MM.1S (cell line): Measurements from ENCODE around the gene PDS5B.

Experiments used
- DNase-seq: peaks from one replicate; pipeline ENCODE4 v3.0.0-alpha.2; 2015
- H2AFZ ChIP-seq: fragments of 300-600 bp; sonication (generic); 2 replicates; pipeline ENCODE4 v1.6.0; 2016; ENCODE audit warnings: antibody characterized with exemption, low read length
- H3F3A ChIP-seq: fragments of 300-600 bp; sonication (generic); 2 replicates; pipeline ENCODE4 v1.6.1; 2016; ENCODE audit warnings: mild to moderate bottlenecking, antibody characterized with exemption, low read length, moderate library complexity, mixed read lengths; ENCODE audit not compliant: insufficient read depth
- H3K27ac ChIP-seq: fragments of 300-600 bp; sonication (generic); 2 replicates; pipeline ENCODE4 v1.5.1; 2016; ENCODE audit warnings: mild to moderate bottlenecking, low read length
- H3K27me3 ChIP-seq: fragments of 300-600 bp; sonication (generic); replicated peaks from 2 replicates; pipeline ENCODE4 v1.6.0; 2016; ENCODE audit warnings: low read length; ENCODE audit not compliant: insufficient read depth
- H3K36me3 ChIP-seq: fragments of 300-600 bp; sonication (generic); replicated peaks from 2 replicates; pipeline ENCODE4 v1.6.1; 2016; ENCODE audit warnings: mild to moderate bottlenecking, low read length, mixed read lengths; ENCODE audit not compliant: insufficient read depth
- H3K4me1 ChIP-seq: fragments of 300-600 bp; sonication (generic); 2 replicates; pipeline ENCODE4 v1.6.1; 2016; ENCODE audit warnings: low read length, mixed read lengths
- H3K4me2 ChIP-seq: fragments of 300-600 bp; sonication (generic); 2 replicates; pipeline ENCODE4 v1.6.0; 2016; ENCODE audit warnings: low read depth, low read length
- H3K4me3 ChIP-seq: fragments of 300-600 bp; sonication (generic); 2 replicates; pipeline ENCODE4 v1.5.1; 2016; ENCODE audit warnings: low read length, mixed read lengths
- H3K79me2 ChIP-seq: fragments of 300-600 bp; sonication (generic); 2 replicates; pipeline ENCODE4 v1.6.1; 2016; ENCODE audit warnings: mixed run types, low read length, mixed read lengths
- H3K9ac ChIP-seq: fragments of 300-600 bp; sonication (generic); 2 replicates; pipeline ENCODE4 v1.6.1; 2016; ENCODE audit warnings: low read length, mixed read lengths
- H3K9me2 ChIP-seq: fragments of 300-600 bp; sonication (generic); replicated peaks from 2 replicates; pipeline ENCODE4 v1.6.1; 2016; ENCODE audit warnings: mild to moderate bottlenecking, low read length, mixed read lengths; ENCODE audit not compliant: insufficient read depth
- H3K9me3 ChIP-seq: fragments of 300-600 bp; sonication (generic); replicated peaks from 2 replicates; pipeline ENCODE4 v1.6.1; 2016; ENCODE audit warnings: mild to moderate bottlenecking, low read length, mixed read lengths; ENCODE audit not compliant: insufficient read depth
- H4K20me1 ChIP-seq: fragments of 300-600 bp; sonication (generic); 2 replicates; pipeline ENCODE4 v1.6.1; 2016; ENCODE audit warnings: mild to moderate bottlenecking, low read length, moderate library complexity, mixed read lengths; ENCODE audit not compliant: insufficient read depth
- EZH2 ChIP-seq: fragments of 300-600 bp; sonication (generic); optimal IDR thresholded peaks from 2 replicates; pipeline ENCODE3; 2017; ENCODE audit warnings: low read depth, mild to moderate bottlenecking, antibody characterized with exemption, low read length, mixed read lengths
- EZH2phosphoT487 ChIP-seq: fragments of 300-600 bp; sonication (generic); IDR thresholded peaks from 2 replicates; pipeline ENCODE4 v1.6.1; 2018; ENCODE audit warnings: antibody characterized with exemption, low read length
- TF ChIP-seq, protein P1 (sequence below): fragments of 300-600 bp; sonication (generic); IDR thresholded peaks from 2 replicates; pipeline ENCODE4 v1.5.1; 2016; ENCODE audit warnings: antibody characterized with exemption, low read length, mixed read lengths

PDS5B gene

DNA sequence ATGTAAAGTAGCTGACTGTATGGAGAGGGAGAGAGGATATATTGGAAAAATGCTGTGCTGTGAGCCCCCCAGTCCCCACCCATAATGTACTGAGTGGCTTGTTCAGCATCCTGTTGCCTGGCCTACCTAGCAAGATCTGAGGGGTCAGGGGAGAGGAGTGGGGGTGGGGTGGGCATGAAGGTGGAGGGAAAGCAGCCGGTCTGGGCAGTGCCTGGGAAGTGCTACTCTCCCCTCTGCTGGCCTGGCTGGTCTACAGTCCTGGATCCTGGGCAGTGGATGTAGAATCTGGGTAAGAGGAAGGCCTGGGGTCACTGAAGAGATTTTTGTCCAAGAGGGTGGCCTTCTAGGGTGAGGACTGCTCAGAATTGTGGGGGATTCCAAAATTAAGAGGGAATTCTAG lies 210.5 kb downstream of the PDS5B start:
- no peaks in the 10 kb centered on the region for H3K9me3 ChIP-seq
- H3K36me3 ChIP-seq: no peaks in the 10 kb centered on the region
- no peaks in the 10 kb centered on the region for H3K79me2 ChIP-seq
- no peak overlapping the region for H3K4me3 ChIP-seq
- H3K27me3 ChIP-seq: no peaks in the 10 kb centered on the region
- H2AFZ ChIP-seq: no peak overlapping the region
- no peak overlapping the region for H3K9ac ChIP-seq
- no peaks in the 10 kb centered on the region for H3F3A ChIP-seq
- no peak overlapping the region for H3K4me2 ChIP-seq
- no peaks in the 10 kb centered on the region for H3K4me1 ChIP-seq
- H4K20me1 ChIP-seq: no peaks in the 10 kb centered on the region
- H3K27ac ChIP-seq: no peak overlapping the region
- no peak for DNase-seq
- no peaks in the 10 kb centered on the region for H3K9me2 ChIP-seq
- TF ChIP-seq, protein P1, sequence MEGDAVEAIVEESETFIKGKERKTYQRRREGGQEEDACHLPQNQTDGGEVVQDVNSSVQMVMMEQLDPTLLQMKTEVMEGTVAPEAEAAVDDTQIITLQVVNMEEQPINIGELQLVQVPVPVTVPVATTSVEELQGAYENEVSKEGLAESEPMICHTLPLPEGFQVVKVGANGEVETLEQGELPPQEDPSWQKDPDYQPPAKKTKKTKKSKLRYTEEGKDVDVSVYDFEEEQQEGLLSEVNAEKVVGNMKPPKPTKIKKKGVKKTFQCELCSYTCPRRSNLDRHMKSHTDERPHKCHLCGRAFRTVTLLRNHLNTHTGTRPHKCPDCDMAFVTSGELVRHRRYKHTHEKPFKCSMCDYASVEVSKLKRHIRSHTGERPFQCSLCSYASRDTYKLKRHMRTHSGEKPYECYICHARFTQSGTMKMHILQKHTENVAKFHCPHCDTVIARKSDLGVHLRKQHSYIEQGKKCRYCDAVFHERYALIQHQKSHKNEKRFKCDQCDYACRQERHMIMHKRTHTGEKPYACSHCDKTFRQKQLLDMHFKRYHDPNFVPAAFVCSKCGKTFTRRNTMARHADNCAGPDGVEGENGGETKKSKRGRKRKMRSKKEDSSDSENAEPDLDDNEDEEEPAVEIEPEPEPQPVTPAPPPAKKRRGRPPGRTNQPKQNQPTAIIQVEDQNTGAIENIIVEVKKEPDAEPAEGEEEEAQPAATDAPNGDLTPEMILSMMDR: no peak
- TF ChIP-seq EZH2phosphoT487 (no peak), EZH2 (no peak)

DNA sequence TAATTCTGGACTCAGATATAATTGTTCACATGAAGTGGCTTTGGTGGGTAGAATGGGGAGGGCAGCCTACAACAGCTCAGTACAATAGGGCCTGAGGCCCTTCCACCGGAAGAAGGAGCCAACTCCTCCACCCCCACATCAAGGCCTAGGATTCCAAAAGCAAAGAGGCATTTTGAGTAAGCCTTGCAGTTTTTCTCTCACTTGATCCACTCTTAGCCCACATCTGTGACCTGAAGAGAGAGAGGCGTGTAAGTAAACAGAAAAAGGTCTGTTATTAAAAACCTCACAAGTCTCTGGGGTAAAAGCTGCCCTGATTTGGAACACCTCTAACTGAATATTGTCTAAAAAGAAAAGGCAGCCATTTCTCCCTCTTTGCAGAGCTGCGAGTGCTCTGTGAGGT lies 215.9 kb downstream of the PDS5B start:
- Histone ChIP-seq H2AFZ (no peak overlapping the region), H3K9ac (no peak overlapping the region), H4K20me1 (no peaks in the 10 kb centered on the region), H3K27ac (no peak overlapping the region), H3K9me3 (no peaks in the 10 kb centered on the region), H3K27me3 (no peaks in the 10 kb centered on the region), H3K79me2 (no peaks in the 10 kb centered on the region), H3K36me3 (no peaks in the 10 kb centered on the region), H3K4me1 (no peaks in the 10 kb centered on the region), H3K4me2 (no peak overlapping the region), H3K9me2 (no peaks in the 10 kb centered on the region), H3K4me3 (no peak overlapping the region), H3F3A (no peaks in the 10 kb centered on the region)
- no peak for TF ChIP-seq EZH2phosphoT487
- TF ChIP-seq EZH2: no peak
- TF ChIP-seq, protein P1: no peak
- no peak for DNase-seq

DNA sequence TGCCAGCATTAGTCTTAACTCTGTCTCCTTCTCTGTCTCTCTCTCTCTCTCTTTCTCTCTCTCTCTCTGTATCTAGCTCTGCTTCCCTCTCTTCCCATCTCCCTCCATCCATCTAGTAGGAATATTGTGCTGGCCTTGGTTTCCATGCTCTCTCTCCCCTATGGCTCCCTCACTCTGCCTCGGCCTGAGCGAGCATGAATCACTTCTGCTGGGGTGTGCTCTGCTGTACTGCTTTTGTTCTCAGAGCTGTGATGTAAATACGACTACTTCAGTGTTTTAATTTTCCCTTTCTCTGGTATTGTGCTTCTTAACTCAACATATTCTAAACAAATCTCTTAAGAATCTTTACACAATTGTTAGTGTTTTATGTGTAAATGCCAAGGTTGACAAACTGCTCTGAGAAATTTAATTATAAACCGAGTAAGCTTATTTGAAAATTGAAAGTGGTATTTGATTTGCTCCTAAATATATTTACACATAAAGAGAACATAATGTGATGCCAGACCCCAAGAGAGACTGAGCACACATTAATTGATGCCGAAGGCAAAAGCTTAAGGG lies 218.5 kb downstream of the PDS5B start:
- Histone ChIP-seq H3K27me3 (no peaks in the 10 kb centered on the region), H3K79me2 (no peaks in the 10 kb centered on the region), H3K27ac (no peak overlapping the region), H3K4me3 (no peak overlapping the region), H3K9me3 (no peaks in the 10 kb centered on the region), H3K4me1 (no peaks in the 10 kb centered on the region), H2AFZ (no peak overlapping the region), H4K20me1 (no peaks in the 10 kb centered on the region), H3K9me2 (no peaks in the 10 kb centered on the region), H3F3A (no peaks in the 10 kb centered on the region), H3K36me3 (no peaks in the 10 kb centered on the region), H3K9ac (no peak overlapping the region), H3K4me2 (no peak overlapping the region)
- TF ChIP-seq EZH2phosphoT487 (no peak), EZH2 (no peak)
- TF ChIP-seq, protein P1: no peak
- no peak for DNase-seq
